Stimulated activated memory B cell treated with anti-CD40 and anti-IgM and Interleukin-4, amounts not matched to agents 10 μg/mL and 1 μg/mL and 100 μg/mL, for 72 hours (primary cell): ENCODE data around the gene MORN1.

Experiments used
- ATAC-seq: fragments of 150-1000 bp; cut with Tn5 transposase; 2 replicates; pipeline ENCODE4 v1.10.0; 2021
- H3K27ac Mint-ChIP-seq: one replicate; pipeline ENCODE4 v1.8.0; 2022; ENCODE audit warnings: mild to moderate bottlenecking, mixed read lengths
- H3K27me3 Mint-ChIP-seq: one replicate; pipeline ENCODE4 v1.8.0; 2022; ENCODE audit warnings: mixed read lengths
- H3K36me3 Mint-ChIP-seq: one replicate; pipeline ENCODE4 v1.8.0; 2022; ENCODE audit warnings: mixed read lengths
- H3K4me1 Mint-ChIP-seq: one replicate; pipeline ENCODE4 v1.8.0; 2022; ENCODE audit warnings: mixed read lengths
- H3K4me3 Mint-ChIP-seq: one replicate; pipeline ENCODE4 v1.8.0; 2022; ENCODE audit warnings: mild to moderate bottlenecking, moderate library complexity, mixed read lengths
- H3K9me3 Mint-ChIP-seq: one replicate; pipeline ENCODE4 v1.8.0; 2022; ENCODE audit warnings: mixed read lengths

Gene MORN1

DNA sequence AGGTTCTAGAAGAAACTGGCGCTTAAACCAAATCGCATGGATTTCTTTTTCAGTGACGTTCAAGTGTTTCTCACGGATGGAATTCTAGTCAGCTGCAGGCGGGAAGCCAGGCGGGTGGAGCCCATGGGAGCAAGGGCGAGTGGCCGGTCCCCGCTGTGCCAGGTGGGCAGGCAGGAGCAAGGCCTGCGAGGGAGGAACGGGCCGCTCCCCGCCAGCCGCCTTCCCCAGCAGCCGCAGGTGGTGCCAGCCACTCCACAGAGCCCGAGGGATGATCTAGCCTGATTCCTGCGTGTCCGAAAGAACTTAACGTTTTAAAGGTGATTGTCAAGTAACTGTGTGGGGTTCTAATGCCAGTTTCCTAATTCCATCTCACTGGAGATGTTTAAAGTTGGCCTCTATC lies 11.9 kb upstream of the MORN1 start:
- H3K27me3 Mint-ChIP-seq: no peaks in the 10 kb centered on the region
- H3K27ac Mint-ChIP-seq: no peak overlapping the region
- H3K9me3 Mint-ChIP-seq: no peaks in the 10 kb centered on the region
- ATAC-seq: no peak
- peaks cover 50% of the 10 kb centered on the region for H3K36me3 Mint-ChIP-seq
- H3K4me3 Mint-ChIP-seq: no peak overlapping the region
- peaks cover 6% of the 10 kb centered on the region for H3K4me1 Mint-ChIP-seq

DNA sequence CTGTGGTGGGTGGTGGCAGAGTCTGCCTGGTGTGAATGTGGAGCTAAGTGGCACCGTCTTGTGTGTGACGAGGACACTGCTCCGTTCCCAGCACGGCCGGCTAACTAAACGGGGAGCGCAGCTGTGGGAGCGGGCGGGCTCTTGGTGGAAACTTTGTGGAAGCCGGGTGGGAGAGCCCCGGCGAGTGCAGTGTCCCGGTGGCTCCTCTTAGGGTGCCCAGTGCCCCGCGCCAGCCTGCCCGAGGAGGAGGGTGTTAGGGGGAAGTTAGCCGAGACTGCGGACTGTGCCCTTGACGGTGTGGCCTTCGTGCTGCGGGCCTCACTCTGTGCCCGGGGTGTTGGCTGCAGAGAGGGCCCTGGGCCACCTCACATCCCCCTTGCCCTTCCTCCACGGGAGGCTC lies 11.1 kb upstream of the MORN1 start:
- H3K27ac Mint-ChIP-seq: no peak overlapping the region
- H3K27me3 Mint-ChIP-seq: no peaks in the 10 kb centered on the region

DNA sequence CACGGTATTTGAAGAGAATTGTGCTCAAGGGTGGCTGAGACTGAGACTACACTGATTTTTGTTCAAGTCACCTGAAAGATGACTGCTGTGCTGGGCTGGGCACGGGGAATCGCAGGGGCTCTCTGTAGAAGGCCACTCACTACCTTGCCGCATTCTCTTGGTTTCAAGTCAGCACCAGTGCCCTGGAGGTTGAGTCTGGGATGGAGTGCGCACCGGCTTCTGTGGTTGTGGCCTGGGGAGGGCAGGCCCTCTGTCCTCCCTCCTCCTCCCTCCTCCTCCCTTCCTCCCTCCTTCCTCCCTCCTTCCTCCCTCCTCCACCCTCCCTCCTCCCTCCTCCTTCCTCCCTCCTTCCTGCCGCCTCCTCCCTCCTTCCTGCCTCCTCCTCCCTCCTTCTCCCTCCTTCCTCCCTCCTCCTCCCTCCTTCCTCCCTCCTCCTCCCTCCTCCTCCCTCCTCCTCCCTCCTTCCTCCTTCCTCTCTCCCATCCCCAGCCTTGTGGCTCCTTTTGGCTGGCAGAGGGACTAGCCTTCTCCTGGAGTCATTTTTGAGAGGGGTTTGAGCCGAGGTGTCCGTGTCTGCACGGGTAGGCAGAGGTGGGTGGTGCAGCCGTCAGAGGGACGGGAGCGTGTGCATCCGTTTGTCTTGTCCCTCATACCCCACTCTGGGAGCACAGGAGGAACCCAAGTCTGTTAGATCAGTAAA lies 9.7 kb upstream of the MORN1 start:
- peaks cover 42% of the 10 kb centered on the region for H3K36me3 Mint-ChIP-seq
- H3K9me3 Mint-ChIP-seq: no peaks in the 10 kb centered on the region
- H3K4me3 Mint-ChIP-seq: no peak overlapping the region
- no peak for ATAC-seq
- H3K27ac Mint-ChIP-seq: no peak overlapping the region
- no peaks in the 10 kb centered on the region for H3K27me3 Mint-ChIP-seq
- H3K4me1 Mint-ChIP-seq: peaks cover 6% of the 10 kb centered on the region

More for the DNA sequence above, 11.1 kb upstream of the MORN1 start:
- ATAC-seq: no peak
- H3K9me3 Mint-ChIP-seq: no peaks in the 10 kb centered on the region
- H3K4me3 Mint-ChIP-seq: no peak overlapping the region
- H3K36me3 Mint-ChIP-seq: peaks cover 44% of the 10 kb centered on the region
- peaks cover 6% of the 10 kb centered on the region for H3K4me1 Mint-ChIP-seq

DNA sequence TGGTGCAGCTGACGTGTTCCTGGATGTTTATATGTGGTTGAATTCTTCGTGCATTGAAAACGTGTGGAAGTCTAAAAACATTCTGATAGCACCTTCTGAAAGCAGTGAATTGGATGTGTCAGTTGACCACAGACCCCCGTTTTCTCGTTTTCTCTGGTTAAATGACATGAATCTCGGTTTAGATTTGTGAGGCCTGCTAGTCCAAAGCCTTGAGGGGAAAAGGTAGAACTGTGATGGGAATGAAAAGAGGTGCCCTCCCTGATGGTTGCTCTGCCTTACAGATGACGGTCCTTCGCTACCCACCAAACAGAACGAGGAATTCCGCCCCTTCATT lies 9.2 kb upstream of the MORN1 start:
- Mint-ChIP-seq H3K27me3 (no peaks in the 10 kb centered on the region), H3K36me3 (peaks cover 42% of the 10 kb centered on the region), H3K27ac (no peak overlapping the region), H3K4me1 (peaks cover 6% of the 10 kb centered on the region), H3K9me3 (no peaks in the 10 kb centered on the region), H3K4me3 (no peak overlapping the region)
- ATAC-seq: no peak

DNA sequence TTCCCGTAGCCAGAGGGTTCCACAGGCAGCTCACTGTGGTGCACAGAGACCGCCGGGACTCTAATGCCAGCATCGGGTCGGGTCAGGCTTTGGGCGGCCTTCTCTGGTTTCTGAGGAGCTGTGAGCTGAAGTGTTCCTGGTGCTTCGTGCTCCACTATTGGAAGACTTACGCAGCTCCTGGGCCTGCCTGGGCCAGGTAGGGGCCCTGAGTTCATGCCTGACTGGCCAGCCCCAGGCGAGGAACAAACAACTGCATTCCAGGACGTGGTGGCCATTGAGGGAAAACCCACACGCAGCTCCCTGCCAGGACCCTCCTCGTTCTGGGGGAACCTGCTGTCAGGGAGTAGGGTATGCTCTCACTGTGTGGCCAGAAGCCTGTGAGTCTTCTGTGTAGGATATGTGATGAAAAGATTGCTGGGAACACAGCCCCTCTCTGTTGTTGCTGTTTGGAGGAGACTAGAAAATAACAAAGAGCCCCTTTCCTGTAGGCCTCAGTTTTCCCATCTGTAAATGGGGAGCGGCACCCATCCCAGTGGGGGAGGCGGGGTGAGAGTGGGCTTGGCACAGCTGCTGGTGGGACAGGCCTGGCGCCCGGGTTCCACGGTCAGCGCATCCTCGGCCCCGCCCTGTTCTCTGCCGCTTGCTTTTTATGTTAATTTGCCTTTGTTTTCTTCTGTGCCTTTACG lies 8.7 kb upstream of the MORN1 start:
- H3K27ac Mint-ChIP-seq: no peak overlapping the region
- H3K4me3 Mint-ChIP-seq: no peak overlapping the region
- H3K4me1 Mint-ChIP-seq: peaks cover 8% of the 10 kb centered on the region
- ATAC-seq: no peak
- H3K9me3 Mint-ChIP-seq: no peaks in the 10 kb centered on the region
- no peaks in the 10 kb centered on the region for H3K27me3 Mint-ChIP-seq
- peaks cover 43% of the 10 kb centered on the region for H3K36me3 Mint-ChIP-seq

DNA sequence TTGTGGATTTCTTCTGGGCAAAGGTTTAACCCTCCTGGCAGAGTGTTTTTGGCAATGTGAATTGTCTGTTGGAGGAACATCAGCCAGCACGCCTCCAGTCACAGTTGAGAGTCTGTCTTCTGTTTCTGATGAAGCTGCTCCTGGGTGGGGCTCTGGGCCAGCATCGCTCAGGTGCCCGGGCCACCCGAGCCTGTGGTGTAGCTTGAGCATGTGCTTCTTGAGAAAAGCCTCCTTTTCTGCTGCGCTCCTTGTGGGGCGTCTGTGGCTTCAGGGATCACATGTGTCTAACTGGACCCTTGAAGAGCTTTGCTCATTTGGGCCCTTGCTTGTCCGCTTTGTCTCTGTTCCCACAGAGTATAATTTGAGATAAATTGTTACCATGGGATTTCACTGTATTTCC lies 7.5 kb upstream of the MORN1 start:
- ATAC-seq: no peak
- Mint-ChIP-seq H3K27ac (no peak overlapping the region), H3K4me1 (peaks cover 20% of the 10 kb centered on the region), H3K4me3 (no peak overlapping the region), H3K9me3 (no peaks in the 10 kb centered on the region), H3K27me3 (no peaks in the 10 kb centered on the region), H3K36me3 (peaks cover 55% of the 10 kb centered on the region)

DNA sequence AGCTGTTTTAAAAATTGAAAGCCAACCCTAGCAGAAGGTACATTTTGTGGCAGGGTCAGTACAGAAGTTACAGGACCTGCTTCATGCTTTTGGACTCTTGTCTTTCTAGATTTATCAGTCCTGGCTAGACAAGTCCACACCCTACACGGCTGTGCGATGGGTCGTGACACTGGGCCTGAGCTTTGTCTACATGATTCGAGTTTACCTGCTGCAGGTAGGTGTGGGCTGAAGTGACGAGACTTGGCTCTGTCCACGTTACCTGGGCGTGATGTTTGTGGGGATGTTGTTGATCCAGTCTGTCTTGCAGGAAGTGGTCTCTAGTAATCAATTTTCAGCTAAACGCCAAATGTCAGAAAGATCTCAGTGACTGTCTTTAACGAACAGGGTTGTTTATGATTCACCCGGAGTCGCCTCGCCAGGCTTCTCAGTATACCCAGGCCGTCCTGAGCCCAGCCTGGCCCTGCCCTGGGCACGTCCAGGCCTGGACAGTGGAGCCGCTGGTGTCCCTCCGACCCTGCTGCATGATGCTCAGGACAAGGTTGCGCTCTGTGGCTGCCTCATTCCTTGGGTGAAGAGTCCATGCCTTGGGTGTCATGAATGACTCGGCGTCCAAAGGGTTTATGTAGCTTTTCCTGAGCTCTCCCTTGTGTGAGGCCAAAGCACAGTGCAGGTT lies 5.8 kb upstream of the MORN1 start:
- Mint-ChIP-seq H3K27ac (no peak overlapping the region), H3K36me3 (peaks cover 62% of the 10 kb centered on the region), H3K9me3 (no peaks in the 10 kb centered on the region), H3K4me1 (peaks cover 37% of the 10 kb centered on the region), H3K4me3 (no peak overlapping the region), H3K27me3 (no peaks in the 10 kb centered on the region)
- no peak for ATAC-seq

DNA sequence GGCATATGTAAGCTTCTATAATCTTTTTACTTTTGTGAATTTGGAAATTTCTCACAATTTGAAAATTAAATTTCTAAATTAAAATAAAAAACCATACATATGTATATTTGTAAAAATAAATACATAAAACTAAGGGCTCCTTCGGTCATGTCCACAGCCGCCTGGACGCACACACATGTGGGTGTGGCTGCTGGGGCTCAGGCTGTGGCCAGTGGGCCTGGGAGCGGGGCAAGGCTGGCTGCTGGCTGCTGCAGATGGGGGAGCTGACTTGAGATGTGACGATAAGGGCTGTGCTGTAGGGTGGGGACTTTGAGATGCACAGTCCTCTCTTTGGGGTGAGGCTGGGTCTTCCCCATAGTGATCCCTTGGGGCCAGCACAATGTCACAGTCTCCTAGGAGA lies 5.1 kb upstream of the MORN1 start:
- Mint-ChIP-seq H3K27me3 (no peaks in the 10 kb centered on the region), H3K4me3 (no peak overlapping the region), H3K36me3 (peaks cover 55% of the 10 kb centered on the region), H3K27ac (no peak overlapping the region), H3K4me1 (peaks cover 34% of the 10 kb centered on the region), H3K9me3 (no peaks in the 10 kb centered on the region)
- no peak for ATAC-seq

DNA sequence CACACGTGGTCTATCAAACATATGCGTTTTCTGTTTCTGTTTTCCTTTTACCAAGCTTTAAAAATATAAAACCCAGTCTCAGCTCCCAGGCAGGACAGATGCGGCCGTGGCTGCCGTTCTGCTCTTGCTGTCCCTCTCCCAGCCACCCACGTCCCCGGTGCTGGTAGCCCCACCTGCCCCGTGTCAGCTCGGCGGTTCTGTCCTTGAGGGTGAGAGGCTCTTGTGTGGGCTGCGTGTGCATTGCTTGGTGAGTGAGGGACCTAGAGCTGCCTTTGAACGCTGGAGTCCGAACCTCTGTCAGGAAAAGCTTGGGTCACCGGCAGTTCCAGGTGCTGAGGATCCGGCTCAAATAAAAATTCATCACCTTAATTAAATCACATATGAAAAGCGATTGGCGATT lies 4.7 kb upstream of the MORN1 start:
- H3K9me3 Mint-ChIP-seq: no peaks in the 10 kb centered on the region
- no peak overlapping the region for H3K4me3 Mint-ChIP-seq
- peaks cover 51% of the 10 kb centered on the region for H3K36me3 Mint-ChIP-seq
- no peak overlapping the region for H3K27ac Mint-ChIP-seq
- peaks cover 31% of the 10 kb centered on the region for H3K4me1 Mint-ChIP-seq
- no peak for ATAC-seq
- H3K27me3 Mint-ChIP-seq: no peaks in the 10 kb centered on the region

DNA sequence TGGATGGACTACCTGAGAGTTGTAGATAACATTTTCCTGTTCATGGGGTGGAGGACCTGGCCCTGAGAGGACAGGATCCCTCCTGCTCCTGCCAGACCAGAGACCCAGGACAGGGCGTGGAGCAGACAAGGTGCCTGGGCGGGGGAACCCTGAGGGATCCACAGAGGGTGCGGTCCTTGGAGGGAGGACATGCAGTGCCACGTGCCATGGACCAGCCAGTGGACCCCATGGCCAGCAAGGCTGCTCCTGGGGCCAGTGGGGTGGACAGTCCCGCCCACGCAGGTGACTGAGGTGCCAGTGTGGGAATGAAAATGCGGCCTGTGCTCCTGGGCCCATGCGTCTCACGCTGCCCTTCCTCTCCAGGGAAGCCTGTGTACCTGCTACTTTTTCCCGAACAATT lies 3.9 kb upstream of the MORN1 start:
- H3K27ac Mint-ChIP-seq: peak overlapping the region; percentile 36
- H3K4me1 Mint-ChIP-seq: peaks cover 36% of the 10 kb centered on the region
- H3K9me3 Mint-ChIP-seq: no peaks in the 10 kb centered on the region
- peaks cover 45% of the 10 kb centered on the region for H3K36me3 Mint-ChIP-seq
- H3K27me3 Mint-ChIP-seq: no peaks in the 10 kb centered on the region
- ATAC-seq: no peak
- H3K4me3 Mint-ChIP-seq: no peak overlapping the region

DNA sequence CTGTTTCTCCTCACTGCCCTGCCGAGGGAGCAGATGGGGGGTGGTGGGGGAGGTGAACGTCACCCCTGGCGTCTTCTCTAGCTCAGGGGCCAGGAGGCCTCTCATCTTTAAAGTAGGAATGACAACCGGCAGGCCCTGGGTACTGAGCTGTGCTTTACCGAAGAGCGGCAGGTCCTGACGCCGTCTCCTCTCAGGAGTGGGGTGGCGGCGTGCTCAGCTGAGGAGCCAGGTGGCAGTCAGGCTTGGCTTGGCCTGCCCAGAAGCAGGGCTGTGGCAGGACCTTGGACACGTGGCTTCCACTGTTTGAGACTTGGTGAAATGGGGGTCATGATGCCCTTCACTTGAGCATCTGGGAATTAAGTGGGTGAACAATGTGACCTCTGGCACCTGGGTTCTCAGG lies 3.4 kb upstream of the MORN1 start:
- ATAC-seq: no peak
- Mint-ChIP-seq H3K9me3 (no peaks in the 10 kb centered on the region), H3K27ac (peak overlapping the region; percentile 36), H3K4me1 (peaks cover 41% of the 10 kb centered on the region), H3K4me3 (no peak overlapping the region), H3K36me3 (peaks cover 40% of the 10 kb centered on the region), H3K27me3 (no peaks in the 10 kb centered on the region)

DNA sequence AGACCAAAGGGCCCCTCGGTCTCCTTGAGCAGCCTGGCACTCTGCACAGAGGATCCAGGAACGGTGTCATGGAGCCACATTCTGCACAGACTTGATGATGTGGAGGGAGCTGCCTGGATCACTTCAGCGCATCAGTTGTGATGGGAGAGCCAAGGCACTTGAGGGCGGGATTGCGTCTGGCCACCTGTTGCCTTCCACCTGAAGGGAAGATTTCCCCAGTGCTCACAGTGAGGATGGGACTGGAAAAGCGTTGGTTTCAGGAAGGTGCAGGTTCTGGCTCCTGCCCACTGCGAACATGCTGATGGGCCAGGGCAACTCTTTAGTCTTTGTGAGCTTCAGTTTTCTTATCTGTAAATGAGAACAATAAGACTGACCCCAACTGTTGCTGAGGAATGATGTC lies 2.9 kb upstream of the MORN1 start:
- H3K9me3 Mint-ChIP-seq: no peaks in the 10 kb centered on the region
- no peak overlapping the region for H3K4me3 Mint-ChIP-seq
- H3K36me3 Mint-ChIP-seq: peaks cover 36% of the 10 kb centered on the region
- no peaks in the 10 kb centered on the region for H3K27me3 Mint-ChIP-seq
- peak overlapping the region; percentile 36 for H3K27ac Mint-ChIP-seq
- H3K4me1 Mint-ChIP-seq: peaks cover 44% of the 10 kb centered on the region
- ATAC-seq: no peak

DNA sequence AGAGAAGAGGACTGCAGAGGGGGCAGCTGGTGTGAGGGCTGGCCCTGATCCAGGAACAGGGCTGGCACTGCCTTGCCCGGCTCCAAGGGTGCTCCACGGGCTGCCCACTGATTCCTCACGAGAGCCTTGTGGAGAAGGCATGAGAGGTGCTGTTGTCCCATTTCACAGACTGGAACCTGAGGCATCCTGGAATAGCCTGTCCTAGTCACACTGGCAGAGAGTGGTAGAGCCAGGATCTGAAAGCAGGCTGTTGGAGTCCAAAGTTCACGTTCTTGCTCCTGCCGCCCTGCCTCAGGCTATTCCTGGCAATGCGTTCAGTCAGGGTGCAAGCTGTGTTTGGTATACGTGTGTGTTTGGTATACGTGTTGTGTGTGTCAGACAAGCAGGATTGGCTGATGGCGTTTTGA lies 2.1 kb upstream of the MORN1 start:
- Mint-ChIP-seq H3K4me1 (peaks cover 44% of the 10 kb centered on the region), H3K27me3 (no peaks in the 10 kb centered on the region), H3K27ac (peak overlapping the region; percentile 79), H3K4me3 (peak overlapping the region; percentile 79), H3K36me3 (peaks cover 29% of the 10 kb centered on the region), H3K9me3 (no peaks in the 10 kb centered on the region)
- no peak for ATAC-seq

DNA sequence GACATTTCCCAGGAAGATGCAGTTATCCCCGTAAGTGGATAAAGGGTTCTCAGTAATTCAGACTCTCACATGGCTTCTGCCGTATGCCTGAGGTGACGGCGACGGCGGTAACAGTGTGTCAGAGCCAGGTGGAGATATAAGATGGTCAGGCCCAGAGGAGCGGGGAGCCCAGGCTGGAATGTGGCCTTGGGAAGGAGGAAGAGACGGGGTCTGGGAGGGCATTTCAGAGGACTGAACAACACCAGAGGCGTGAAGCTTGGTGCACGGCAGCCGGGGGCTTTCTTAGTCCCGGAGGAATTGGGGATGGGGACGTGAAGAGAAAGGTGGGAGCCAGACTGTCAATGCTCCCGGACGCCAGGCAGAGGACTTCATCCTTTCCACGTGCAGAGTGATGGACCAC lies 1.3 kb upstream of the MORN1 start:
- Mint-ChIP-seq H3K4me1 (peaks cover 44% of the 10 kb centered on the region), H3K27me3 (no peaks in the 10 kb centered on the region)

DNA sequence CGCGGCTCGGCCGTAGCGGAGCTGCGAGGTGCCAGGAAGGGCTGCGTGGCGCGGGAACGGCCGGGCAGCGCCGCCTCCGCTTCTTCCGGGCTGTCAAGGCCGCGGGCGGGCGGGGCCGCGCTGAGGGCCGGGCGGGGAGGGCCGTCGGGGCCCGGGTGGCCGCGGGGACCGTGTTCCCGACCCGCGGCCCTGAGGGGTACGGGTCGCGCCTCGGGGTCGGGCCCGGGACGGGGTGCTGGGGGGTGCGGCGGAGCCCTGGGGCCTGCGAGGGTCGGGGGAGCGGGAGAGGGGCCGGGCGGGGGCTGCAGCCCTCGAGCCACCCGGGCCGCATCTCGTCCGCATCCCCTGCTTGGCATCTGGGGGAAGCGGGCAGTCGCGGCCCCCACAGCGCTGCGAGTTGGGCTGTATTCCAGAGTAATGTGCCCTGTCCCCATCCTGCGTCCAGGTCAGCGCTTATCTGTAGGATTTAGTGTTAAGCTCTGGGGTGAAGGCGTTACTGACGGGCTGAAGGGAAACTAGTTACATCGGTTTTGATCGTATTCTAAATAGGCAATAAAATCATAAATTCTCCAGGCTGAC lies 666 bp upstream of the MORN1 start:
- Mint-ChIP-seq H3K36me3 (peaks cover 29% of the 10 kb centered on the region), H3K27ac (peak overlapping the region; percentile 79), H3K9me3 (no peaks in the 10 kb centered on the region), H3K27me3 (no peaks in the 10 kb centered on the region), H3K4me1 (peaks cover 44% of the 10 kb centered on the region), H3K4me3 (peak overlapping the region; percentile 89)
- peak; percentile 64 for ATAC-seq

More for the DNA sequence above, 1.3 kb upstream of the MORN1 start:
- H3K9me3 Mint-ChIP-seq: no peaks in the 10 kb centered on the region
- peak overlapping the region; percentile 79 for H3K4me3 Mint-ChIP-seq
- peak overlapping the region; percentile 79 for H3K27ac Mint-ChIP-seq
- ATAC-seq: no peak
- H3K36me3 Mint-ChIP-seq: peaks cover 29% of the 10 kb centered on the region
